ENCODE measurements around the gene DOHH.

DNA sequence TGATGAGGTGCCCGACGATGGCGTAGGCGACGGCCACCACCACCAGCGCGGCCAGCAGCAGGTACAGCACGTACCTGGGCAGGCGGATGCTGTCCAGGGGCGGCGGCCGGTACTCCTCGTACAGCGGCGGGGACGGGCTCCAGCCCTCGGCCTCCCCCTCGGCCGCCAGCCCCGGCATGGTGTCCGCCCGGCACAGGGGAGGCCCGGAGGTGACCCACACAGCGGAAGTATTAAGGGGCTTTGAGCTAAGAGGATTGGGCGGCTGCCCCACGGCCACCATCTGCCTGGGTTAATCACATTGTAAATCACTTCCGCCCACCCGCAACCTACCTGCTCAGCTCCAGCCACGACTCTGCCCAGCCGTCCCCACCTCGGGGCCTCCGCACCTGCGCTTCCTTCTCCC, 17.2 kb downstream of the DOHH start, which contains the start of gene SMIM44:
- no peak for TF ChIP-seq CTCF (IDR thresholded peaks at IDR 0.05)
- no peak for TF ChIP-seq POLR2A (IDR thresholded peaks at IDR 0.05)

All from prostate gland (tissue), 2 donors.